ENCODE measurements around the gene CSGALNACT2.
"Not testable (repeated sequence)": the region's sequence is repeated elsewhere in the genome, so short reads cannot be mapped to it uniquely, and the experiment has no call there.

CSGALNACT2 gene

GRCh38 chr10:43138021-43138756 lies at the start of gene CSGALNACT2:
Gene CSGALNACT2 (plus strand): TSS chr10:43138445. CDS start chr10:43155150, 16,705 bp downstream.
- peak; percentile 85 for DNase-seq

DNA sequence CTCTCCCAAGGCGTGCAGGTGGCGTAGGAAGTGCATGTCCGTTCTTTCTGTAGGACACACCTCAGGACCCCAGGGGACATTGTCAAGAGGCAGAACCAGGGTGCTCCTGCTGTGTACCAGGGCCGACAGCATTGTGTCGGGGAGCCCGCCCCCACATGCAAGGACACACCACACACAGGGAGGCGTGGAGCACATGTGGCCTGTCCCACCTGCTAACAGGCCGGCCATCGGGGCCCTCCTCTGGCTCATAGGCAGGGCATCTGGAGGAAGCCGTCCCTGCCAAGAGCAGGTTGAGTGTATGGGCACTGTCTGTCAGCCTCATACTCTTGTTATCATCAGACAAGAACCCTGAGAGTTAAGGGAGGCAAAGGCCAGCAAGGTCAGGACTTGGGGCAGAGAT lies 48.7 kb upstream of the CSGALNACT2 start:
- DNase-seq, result no peak

GRCh38 chr10:43090188-43090587 lies 48.1 kb upstream of the CSGALNACT2 start:
- no peak for DNase-seq

DNA sequence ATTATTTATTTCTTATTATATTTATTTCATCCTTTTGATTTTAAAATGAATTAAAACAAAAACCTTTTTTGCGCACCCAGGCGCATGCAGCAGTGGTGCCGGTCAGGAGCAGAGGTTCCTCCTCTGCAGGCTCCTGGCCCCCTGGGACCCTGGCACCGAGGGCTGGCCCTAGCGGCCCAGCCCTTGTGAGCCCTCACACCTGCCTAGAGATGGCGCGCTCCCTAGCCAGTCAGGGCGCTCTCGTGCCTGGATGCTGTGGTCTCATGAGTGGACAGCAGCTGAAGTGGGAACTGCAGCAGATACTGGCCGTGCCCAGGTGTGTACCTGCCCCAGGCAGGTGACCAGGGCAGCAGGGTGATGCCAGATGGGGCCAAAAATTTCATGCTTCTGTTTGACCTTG lies 47.6 kb upstream of the CSGALNACT2 start:
- no peak for DNase-seq

DNA sequence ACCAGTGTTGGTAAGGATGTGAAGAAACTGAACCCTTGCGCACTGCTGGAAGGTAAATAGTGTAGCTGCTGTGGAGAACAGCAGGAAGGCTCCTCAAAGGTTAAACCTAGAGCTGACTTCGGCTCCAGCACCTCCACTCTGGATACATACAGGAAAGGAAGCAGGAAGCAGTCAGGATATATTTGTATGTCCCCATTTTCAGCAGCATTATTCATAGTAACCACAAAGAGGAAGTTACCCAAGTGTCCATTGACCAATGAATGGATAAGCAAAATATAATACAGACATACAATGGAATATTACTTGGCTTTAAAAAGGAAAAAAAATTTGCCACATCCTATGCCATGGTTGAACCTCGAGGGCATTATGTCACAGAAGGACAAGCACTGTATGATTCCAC lies 46.4 kb upstream of the CSGALNACT2 start:
- DNase-seq, result no peak

- DNase-seq, result no peak
Measured at GRCh38 chr10:43093423-43094076, 44.7 kb upstream of the CSGALNACT2 start.

GRCh38 chr10:43094085-43094484 lies 44.2 kb upstream of the CSGALNACT2 start:
- DNase-seq, result no peak

DNA sequence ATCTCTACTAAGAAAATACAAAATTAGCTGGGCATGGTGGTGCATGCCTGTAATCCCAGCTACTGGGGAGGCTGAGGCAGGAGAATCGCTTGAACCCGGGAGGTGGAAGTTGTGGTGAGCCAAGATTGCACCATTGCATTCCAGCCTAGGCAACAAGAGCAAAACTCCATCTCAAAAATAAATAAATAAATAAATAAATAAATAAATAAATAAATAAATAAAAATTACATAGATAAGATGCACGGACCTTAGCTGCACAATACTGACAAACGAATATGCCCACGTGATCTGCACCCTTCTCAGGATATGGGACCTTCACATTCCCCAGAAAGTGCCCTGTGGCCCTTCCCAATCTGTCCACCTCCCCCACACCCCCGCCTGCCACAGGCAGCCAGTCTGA lies 38.9 kb upstream of the CSGALNACT2 start:
- DNase-seq, result not testable (repeated sequence)

DNA sequence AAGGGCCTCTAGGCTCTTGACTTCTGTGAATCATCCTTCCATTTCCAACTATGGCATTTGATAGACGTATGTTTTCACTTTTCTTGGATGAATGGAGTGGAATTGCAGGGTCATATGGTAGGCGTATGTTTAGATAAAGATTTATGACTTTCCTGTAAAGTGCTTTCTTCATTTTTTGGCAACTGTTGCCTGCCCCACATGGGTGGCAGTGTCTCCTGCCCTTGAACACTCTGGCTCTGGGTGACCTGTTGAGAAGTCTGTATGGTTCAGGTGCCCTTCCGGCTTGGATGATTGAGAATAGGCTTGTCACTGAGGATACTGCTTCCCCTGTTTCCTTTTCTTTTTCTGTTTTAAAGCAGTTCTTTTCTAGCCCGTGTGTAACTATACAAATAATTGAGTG lies 38.3 kb upstream of the CSGALNACT2 start:
- DNase-seq, result no peak

DNA sequence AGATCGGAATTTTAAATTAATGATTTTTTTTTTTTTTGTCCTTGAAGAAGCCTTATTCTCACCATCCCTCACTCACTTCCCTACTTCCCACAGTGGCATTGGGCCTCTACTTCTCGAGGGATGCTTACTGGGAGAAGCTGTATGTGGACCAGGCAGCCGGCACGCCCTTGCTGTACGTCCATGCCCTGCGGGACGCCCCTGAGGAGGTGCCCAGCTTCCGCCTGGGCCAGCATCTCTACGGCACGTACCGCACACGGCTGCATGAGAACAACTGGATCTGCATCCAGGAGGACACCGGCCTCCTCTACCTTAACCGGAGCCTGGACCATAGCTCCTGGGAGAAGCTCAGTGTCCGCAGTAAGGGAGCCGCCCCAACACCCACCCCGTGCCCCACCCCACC lies 37.9 kb upstream of the CSGALNACT2 start:
- DNase-seq, result no peak

GRCh38 chr10:43102063-43102828 lies 36.0 kb upstream of the CSGALNACT2 start:
- DNase-seq, result no peak

DNA sequence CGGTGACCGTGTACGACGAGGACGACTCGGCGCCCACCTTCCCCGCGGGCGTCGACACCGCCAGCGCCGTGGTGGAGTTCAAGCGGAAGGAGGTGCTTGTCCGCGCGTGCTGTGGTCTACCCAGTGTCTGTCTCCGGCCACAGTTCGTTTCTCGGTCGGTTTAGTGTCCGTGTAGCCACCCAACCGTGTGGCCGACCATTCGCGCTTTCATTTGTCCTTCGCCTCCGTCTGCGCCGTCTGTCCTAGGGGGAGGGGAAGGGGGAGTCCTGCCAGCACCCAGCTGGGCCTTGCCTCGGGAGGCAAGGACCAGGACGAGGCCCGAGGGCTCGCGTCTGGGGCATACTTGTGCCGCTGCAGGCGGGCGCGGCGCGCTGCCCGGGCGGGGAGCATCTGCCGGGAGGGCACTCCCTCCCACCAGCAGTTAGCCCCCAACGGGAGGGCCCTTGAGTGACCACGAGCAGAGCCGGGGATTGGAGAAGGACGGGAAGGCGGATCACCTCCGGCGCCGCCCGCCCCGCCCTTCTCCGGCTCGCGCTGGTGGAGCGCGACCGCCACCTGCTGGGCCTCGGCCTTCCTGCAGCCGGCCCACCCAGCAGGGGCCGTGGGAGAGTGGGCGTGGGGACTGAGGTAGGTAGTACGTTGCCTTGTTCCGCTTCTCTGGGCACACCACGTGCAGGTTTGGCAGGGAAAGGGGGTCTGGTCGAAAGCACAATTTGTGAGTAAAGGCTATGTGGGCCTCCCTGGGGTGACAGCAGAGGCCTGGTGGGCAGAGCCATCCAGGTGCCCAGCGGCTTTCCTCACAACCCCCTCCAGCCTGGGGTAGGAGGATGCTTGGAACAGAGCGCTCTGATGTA lies 32.9 kb upstream of the CSGALNACT2 start:
- peak; percentile 80 for DNase-seq

DNA sequence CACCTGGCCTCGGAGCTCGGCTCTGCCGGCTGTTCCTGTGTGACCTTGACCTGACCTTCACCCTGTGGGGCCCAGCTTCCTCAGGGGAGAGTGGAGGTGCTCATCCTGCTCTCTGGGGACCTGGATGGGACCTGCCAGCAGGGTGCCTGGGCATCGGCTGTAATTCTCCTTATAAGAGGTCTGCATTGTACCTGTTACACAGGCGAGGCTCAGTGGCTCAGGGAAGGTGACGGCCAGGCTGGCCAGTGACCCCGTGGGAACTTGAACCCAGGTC lies 32.4 kb upstream of the CSGALNACT2 start:
- no peak for DNase-seq

DNA sequence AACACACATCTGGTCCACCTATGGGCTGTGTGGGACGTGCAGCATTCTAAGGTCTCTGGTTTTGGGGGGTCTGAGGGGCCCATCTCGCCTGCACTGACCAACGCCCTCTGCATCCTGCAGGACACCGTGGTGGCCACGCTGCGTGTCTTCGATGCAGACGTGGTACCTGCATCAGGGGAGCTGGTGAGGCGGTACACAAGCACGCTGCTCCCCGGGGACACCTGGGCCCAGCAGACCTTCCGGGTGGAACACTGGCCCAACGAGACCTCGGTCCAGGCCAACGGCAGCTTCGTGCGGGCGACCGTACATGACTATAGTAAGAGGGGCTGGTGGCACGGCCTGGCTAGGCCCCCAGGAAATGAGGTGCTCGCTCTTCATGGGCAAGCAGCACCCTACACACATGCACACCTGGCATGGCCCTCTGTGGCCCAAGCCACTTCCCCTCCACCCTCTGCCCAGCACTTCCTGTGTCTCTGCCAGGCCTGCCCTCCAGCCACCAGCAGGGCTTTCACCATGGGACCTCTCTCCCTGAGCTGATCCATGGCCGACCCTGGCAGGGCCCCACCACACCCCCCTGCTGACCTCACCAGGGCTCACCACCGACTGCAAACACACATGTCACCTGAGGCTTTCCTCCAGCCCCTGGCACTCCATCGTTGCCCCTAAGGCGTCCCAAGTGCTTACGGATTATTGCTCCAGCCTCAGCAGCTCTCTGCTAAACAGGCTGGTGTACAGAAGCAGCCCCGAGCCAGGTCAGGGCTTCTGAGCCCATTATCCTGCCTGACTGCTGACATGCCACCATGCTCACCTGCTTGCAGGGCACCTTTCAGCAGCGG lies 31.8 kb upstream of the CSGALNACT2 start:
- no peak for DNase-seq

GRCh38 chr10:43108951-43109350 lies 29.3 kb upstream of the CSGALNACT2 start:
- DNase-seq, result no peak

GRCh38 chr10:43109671-43110249 lies 28.5 kb upstream of the CSGALNACT2 start:
- no peak for DNase-seq

GRCh38 chr10:43110338-43111071 lies 27.7 kb upstream of the CSGALNACT2 start:
- DNase-seq, result no peak

GRCh38 chr10:43111101-43111500 lies 27.1 kb upstream of the CSGALNACT2 start:
- DNase-seq, result no peak

DNA sequence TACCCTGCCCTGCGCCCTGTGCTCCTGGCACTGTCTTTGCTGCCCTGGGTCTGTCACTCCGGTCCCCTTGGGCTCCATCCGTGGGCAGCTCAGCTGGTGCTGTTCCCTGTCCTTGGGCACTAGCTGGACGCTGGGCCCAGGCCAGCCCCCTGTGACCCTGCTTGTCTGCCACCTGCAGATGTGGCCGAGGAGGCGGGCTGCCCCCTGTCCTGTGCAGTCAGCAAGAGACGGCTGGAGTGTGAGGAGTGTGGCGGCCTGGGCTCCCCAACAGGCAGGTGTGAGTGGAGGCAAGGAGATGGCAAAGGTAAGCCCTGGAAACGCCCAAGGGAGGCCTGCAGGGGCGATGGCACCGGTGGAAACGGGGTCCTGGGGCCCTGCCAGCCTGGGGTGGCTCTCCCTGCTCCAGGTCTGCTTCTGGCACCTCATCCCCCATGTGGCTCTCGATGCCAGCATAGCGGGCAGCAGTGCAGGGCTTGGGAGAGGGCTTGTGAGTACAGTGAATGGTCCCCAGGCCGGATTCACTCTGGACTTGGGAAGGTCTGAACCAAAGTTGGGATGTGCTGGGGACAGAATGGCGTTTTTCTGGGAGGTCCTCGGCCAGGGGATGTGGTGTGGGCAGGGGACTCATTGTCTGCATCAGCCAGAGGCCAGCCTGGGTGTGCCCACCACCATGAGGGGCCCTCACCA lies 26.2 kb upstream of the CSGALNACT2 start:
- DNase-seq, result no peak

DNA sequence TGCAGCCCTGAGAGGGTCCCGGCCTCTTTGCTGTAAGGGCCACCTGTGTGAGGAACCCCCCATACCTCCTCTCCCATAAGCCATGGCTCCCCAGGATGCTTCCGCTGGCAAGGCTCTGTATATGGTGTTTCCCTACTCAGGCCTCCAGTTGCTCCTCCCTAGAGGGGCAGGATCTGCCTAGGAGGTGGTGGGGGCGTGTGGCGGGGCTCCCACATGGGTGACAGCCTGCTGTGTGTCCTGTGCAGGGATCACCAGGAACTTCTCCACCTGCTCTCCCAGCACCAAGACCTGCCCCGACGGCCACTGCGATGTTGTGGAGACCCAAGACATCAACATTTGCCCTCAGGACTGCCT lies 25.7 kb upstream of the CSGALNACT2 start:
- no peak for DNase-seq
